Hepatocyte (in vitro differentiated cells): Measurements from ENCODE around the gene PELI3. TPM values are rescaled to one million over a fixed set of nuclear protein-coding genes. Genes with fewer than 3 reads are reported as not detected.

Experiments used
- DNase-seq: peaks from one replicate; pipeline ENCODE4 v3.0.0-alpha.2; 2016; ENCODE audit warnings: low spot score
- H2AFZ ChIP-seq: fragments of 200-600 bp; sonication (generic); 2 replicates; pipeline ENCODE4 v1.6.0; 2016; ENCODE audit warnings: antibody characterized with exemption, mild to moderate bottlenecking
- H3K27ac ChIP-seq: fragments of 200-600 bp; sonication (generic); 2 replicates; pipeline ENCODE4 v1.5.1; 2016; ENCODE audit warnings: mild to moderate bottlenecking
- H3K27me3 ChIP-seq: fragments of 200-600 bp; sonication (generic); 2 replicates; pipeline ENCODE4 v1.6.1; 2016
- H3K36me3 ChIP-seq: fragments of 200-600 bp; sonication (generic); replicated peaks from 2 replicates; pipeline ENCODE4 v1.5.1; 2016; ENCODE audit warnings: low read depth; ENCODE audit not compliant: insufficient read depth
- H3K4me1 ChIP-seq: fragments of 200-600 bp; sonication (generic); 2 replicates; pipeline ENCODE4 v1.5.1; 2016; ENCODE audit warnings: mild to moderate bottlenecking, moderate library complexity; ENCODE audit not compliant: insufficient read depth
- H3K4me2 ChIP-seq: fragments of 200-600 bp; sonication (generic); 2 replicates; pipeline ENCODE4 v1.6.0; 2016
- H3K4me3 ChIP-seq: fragments of 200-600 bp; sonication (generic); 2 replicates; pipeline ENCODE4 v1.5.1; 2016; ENCODE audit warnings: mild to moderate bottlenecking
- H3K79me2 ChIP-seq: fragments of 200-600 bp; sonication (generic); 2 replicates; pipeline ENCODE4 v1.6.0; 2017; ENCODE audit warnings: mild to moderate bottlenecking
- H3K9me2 ChIP-seq: fragments of 200-600 bp; sonication (generic); replicated peaks from 2 replicates; pipeline ENCODE4 v1.6.0; 2017; ENCODE audit warnings: mild to moderate bottlenecking; ENCODE audit not compliant: insufficient read depth
- H3K9me3 ChIP-seq: fragments of 200-600 bp; sonication (generic); 2 replicates; pipeline ENCODE4 v1.5.1; 2016; ENCODE audit warnings: low read depth, mild to moderate bottlenecking
- H4K20me1 ChIP-seq: fragments of 200-600 bp; sonication (generic); 2 replicates; pipeline ENCODE4 v1.6.0; 2016; ENCODE audit warnings: mild to moderate bottlenecking; ENCODE audit not compliant: insufficient read depth, poor library complexity, severe bottlenecking
- CTCF ChIP-seq: fragments of 200-600 bp; sonication (generic); IDR thresholded peaks from 2 replicates; pipeline ENCODE4 v1.5.1; 2016; ENCODE audit warnings: antibody characterized with exemption, mild to moderate bottlenecking; ENCODE audit not compliant: poor library complexity
- EZH2 ChIP-seq: fragments of 200-600 bp; sonication (generic); IDR thresholded peaks from 2 replicates; pipeline ENCODE4 v1.6.1; 2016; ENCODE audit warnings: antibody characterized with exemption, mild to moderate bottlenecking, borderline replicate concordance
- EZH2phosphoT487 ChIP-seq: fragments of 200-600 bp; sonication (generic); IDR thresholded peaks from one replicate; pipeline ENCODE4 v1.6.1; 2018; ENCODE audit warnings: antibody characterized with exemption, mild to moderate bottlenecking, low read depth, moderate library complexity; ENCODE audit not compliant: unreplicated experiment, severe bottlenecking
- WGBS: methylation state at CpG from one replicate; pipeline ENCODE4 v1.1.6; 2016; ENCODE audit warnings: low lambda C conversion rate; ENCODE audit errors: missing lambda C conversion rate; 5-methylcytosine and 5-hydroxymethylcytosine counted together
- polyA plus RNA-seq: library from polyadenylated mRNA; unstranded; fragments of >200 nt; fragmentation: Nextera tagmentation; extraction: Ambion mirVana; gene quantifications from 2 replicates; pipeline ENCODE4 v1.2.1, GENCODE V29; 2016
- total RNA-seq: library from RNA; depleted of rRNA; stranded (reverse); fragments of >200 nt; gene quantifications from 2 replicates; pipeline ENCODE4 v1.2.3, GENCODE V29; 2014

The PELI3 gene
- total and polyA plus RNA-seq, 2 experiments from 2014 or later, result 6.7 to 10.9 TPM

GRCh38 chr11:66488957-66489356, 22.3 kb downstream of the PELI3 start:
- H3K36me3 ChIP-seq, result no peaks in the 10 kb centered on the region
- no peaks in the 10 kb centered on the region for H3K9me3 ChIP-seq
- no peak for TF ChIP-seq EZH2
- H3K9me2 ChIP-seq, result no peaks in the 10 kb centered on the region
- no peaks in the 10 kb centered on the region for H3K79me2 ChIP-seq
- H3K4me2 ChIP-seq, result no peak overlapping the region
- H3K27me3 ChIP-seq, result no peaks in the 10 kb centered on the region
- H3K4me1 ChIP-seq, result no peaks in the 10 kb centered on the region
- H2AFZ ChIP-seq, result no peak overlapping the region
- no peaks in the 10 kb centered on the region for H4K20me1 ChIP-seq
- no peak overlapping the region for H3K4me3 ChIP-seq
- 97% methylated on average over 9 of the region's 10 CpGs for WGBS
- H3K27ac ChIP-seq, result no peak overlapping the region
- no peak for DNase-seq

GRCh38 chr11:66489636-66490035, 22.9 kb downstream of the PELI3 start:
- no peak overlapping the region for H3K27ac ChIP-seq
- TF ChIP-seq EZH2phosphoT487, result no peak
- no peak for TF ChIP-seq CTCF
- no peak for TF ChIP-seq EZH2
- H3K4me3 ChIP-seq, result no peak overlapping the region
- H3K27me3 ChIP-seq, result no peaks in the 10 kb centered on the region
- no peak for DNase-seq
- H4K20me1 ChIP-seq, result no peaks in the 10 kb centered on the region
- no peak overlapping the region for H2AFZ ChIP-seq
- H3K9me3 ChIP-seq, result no peaks in the 10 kb centered on the region
- H3K9me2 ChIP-seq, result no peaks in the 10 kb centered on the region
- H3K4me2 ChIP-seq, result no peak overlapping the region
- no peaks in the 10 kb centered on the region for H3K4me1 ChIP-seq
- H3K79me2 ChIP-seq, result no peaks in the 10 kb centered on the region
- H3K36me3 ChIP-seq, result no peaks in the 10 kb centered on the region
- 86% methylated on average over 7 of the region's 7 CpGs for WGBS

GRCh38 chr11:66491315-66491935, 24.7 kb downstream of the PELI3 start:
- Histone ChIP-seq H3K4me3 (no peak overlapping the region), H3K36me3 (no peaks in the 10 kb centered on the region)

More at GRCh38 chr11:66491315-66491935, 24.7 kb downstream of the PELI3 start:
- Histone ChIP-seq H3K27ac (no peak overlapping the region), H3K9me2 (no peaks in the 10 kb centered on the region), H3K9me3 (no peaks in the 10 kb centered on the region), H3K79me2 (no peaks in the 10 kb centered on the region), H4K20me1 (no peaks in the 10 kb centered on the region), H3K27me3 (no peaks in the 10 kb centered on the region), H2AFZ (no peak overlapping the region), H3K4me2 (no peak overlapping the region), H3K4me1 (no peaks in the 10 kb centered on the region)
- 90% methylated on average over 15 of the region's 20 CpGs for WGBS
- TF ChIP-seq EZH2 (no peak), CTCF (no peak), EZH2phosphoT487 (no peak)
- DNase-seq, result no peak
